Renal pelvis (tissue), 12 donors: ENCODE results near the gene ACVR2A. TPM values are rescaled to one million over a fixed set of nuclear protein-coding genes. Genes with fewer than 3 reads are reported as not detected.

Experiments used
- DNase-seq: peaks from one replicate; pipeline ENCODE4 v3.0.0-alpha.2; 2013
- long read RNA-seq, 16 experiments: transcript quantifications; one replicate each; lab custom pipeline, GENCODE V29; 2026
- polyA plus RNA-seq, 3 donors: library from polyadenylated mRNA; unstranded; fragments of 120-200 nt; gene quantifications; one replicate each; pipeline ENCODE4 v1.2.1, GENCODE V29; 2013; ENCODE audit not compliant: insufficient read length in 3 of 3

Gene ACVR2A
- polyA plus RNA-seq, result 10 to 100 TPM; 22.0 to 27.3 (median 25.0) TPM
- long read RNA-seq, donor 1, full-length matches to known transcripts, result 11 of 16 reads
- long read RNA-seq, donor 1, partial matches to known transcripts, result 5 of 16 reads
- long read RNA-seq, donor 1, other reads (novel, unspliced or antisense), result 0 of 16 reads
- long read RNA-seq, donor 2, full-length matches to known transcripts, result 17 of 22 reads
- long read RNA-seq, donor 2, partial matches to known transcripts, result 5 of 22 reads
- long read RNA-seq, donor 2, other reads (novel, unspliced or antisense), result 0 of 22 reads
- long read RNA-seq, donor 3, full-length matches to known transcripts, result 11 of 11 reads
- long read RNA-seq, donor 3, partial matches to known transcripts, result 0 of 11 reads
- long read RNA-seq, donor 3, other reads (novel, unspliced or antisense), result 0 of 11 reads
- long read RNA-seq, donor 4, full-length matches to known transcripts, result 5 of 5 reads
- long read RNA-seq, donor 4, partial matches to known transcripts, result 0 of 5 reads
- long read RNA-seq, donor 4, other reads (novel, unspliced or antisense), result 0 of 5 reads
- long read RNA-seq, donor 5, full-length matches to known transcripts, result 6 of 49 reads
- long read RNA-seq, donor 5, partial matches to known transcripts, result 29 of 49 reads
- long read RNA-seq, donor 5, other reads (novel, unspliced or antisense), result 14 of 49 reads
- long read RNA-seq, donor 6, full-length matches to known transcripts, result 12 of 12 reads
- long read RNA-seq, donor 6, partial matches to known transcripts, result 0 of 12 reads
- long read RNA-seq, donor 6, other reads (novel, unspliced or antisense), result 0 of 12 reads
- long read RNA-seq, donor 7, full-length matches to known transcripts, result 9 of 9 reads
- long read RNA-seq, donor 7, partial matches to known transcripts, result 0 of 9 reads
- long read RNA-seq, donor 7, other reads (novel, unspliced or antisense), result 0 of 9 reads
- long read RNA-seq, donor 8, full-length matches to known transcripts, result 6 of 6 reads
- long read RNA-seq, donor 8, partial matches to known transcripts, result 0 of 6 reads
- long read RNA-seq, donor 8, other reads (novel, unspliced or antisense), result 0 of 6 reads
- long read RNA-seq, donor 9, full-length matches to known transcripts, result 8 of 86 reads
- long read RNA-seq, donor 9, partial matches to known transcripts, result 35 of 86 reads
- long read RNA-seq, donor 9, other reads (novel, unspliced or antisense), result 43 of 86 reads
- long read RNA-seq, donor 10, full-length matches to known transcripts, result 11 of 11 reads
- long read RNA-seq, donor 10, partial matches to known transcripts, result 0 of 11 reads
- long read RNA-seq, donor 10, other reads (novel, unspliced or antisense), result 0 of 11 reads
- long read RNA-seq, donor 11, full-length matches to known transcripts, result 16 of 16 reads
- long read RNA-seq, donor 11, partial matches to known transcripts, result 0 of 16 reads
- long read RNA-seq, donor 11, other reads (novel, unspliced or antisense), result 0 of 16 reads
- long read RNA-seq, donor 12, full-length matches to known transcripts, result 16 of 68 reads
- long read RNA-seq, donor 12, partial matches to known transcripts, result 52 of 68 reads
- long read RNA-seq, donor 12, other reads (novel, unspliced or antisense), result 0 of 68 reads
- long read RNA-seq, donor 13, full-length matches to known transcripts, result 7 of 7 reads
- long read RNA-seq, donor 13, partial matches to known transcripts, result 0 of 7 reads
- long read RNA-seq, donor 13, other reads (novel, unspliced or antisense), result 0 of 7 reads
- long read RNA-seq, donor 14, result 0 reads
- long read RNA-seq, donor 15, full-length matches to known transcripts, result 16 of 135 reads
- long read RNA-seq, donor 15, partial matches to known transcripts, result 67 of 135 reads
- long read RNA-seq, donor 15, other reads (novel, unspliced or antisense), result 52 of 135 reads
- long read RNA-seq, donor 16, full-length matches to known transcripts, result 10 of 16 reads
- long read RNA-seq, donor 16, partial matches to known transcripts, result 6 of 16 reads
- long read RNA-seq, donor 16, other reads (novel, unspliced or antisense), result 0 of 16 reads

DNA sequence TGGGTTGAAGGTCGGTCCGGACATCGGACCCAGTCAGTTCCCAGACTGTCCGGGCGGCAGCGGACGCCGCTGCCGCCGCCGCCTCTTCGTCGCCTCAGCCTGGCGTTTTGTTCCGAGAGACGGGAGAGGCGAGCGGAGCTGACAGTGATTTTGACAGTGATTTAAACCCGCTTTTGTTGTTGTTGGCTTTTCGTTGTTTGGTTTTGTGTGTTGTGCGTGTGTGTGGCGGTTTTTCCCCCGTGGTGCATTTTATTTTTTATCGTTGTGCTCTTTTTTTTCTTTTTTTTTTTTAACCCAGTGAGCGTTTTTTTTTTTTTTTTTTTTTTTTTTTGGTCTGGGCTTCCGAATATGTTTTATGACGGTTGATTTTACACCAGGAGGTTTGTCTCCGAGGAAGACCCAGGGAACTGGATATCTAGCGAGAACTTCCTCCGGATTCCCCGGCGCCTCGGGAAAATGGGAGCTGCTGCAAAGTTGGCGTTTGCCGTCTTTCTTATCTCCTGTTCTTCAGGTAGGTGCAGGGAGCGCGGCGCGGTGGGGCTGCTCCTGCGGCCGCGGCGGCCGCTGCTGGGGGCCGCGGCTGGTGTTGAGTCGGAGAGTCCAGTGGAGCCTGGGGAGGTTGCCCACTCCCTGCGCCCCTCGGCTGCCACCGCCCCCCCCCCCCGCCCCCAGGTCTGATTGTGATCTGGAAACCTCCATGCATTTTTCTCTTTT lies at the start of gene ACVR2A:
TSS of gene ACVR2A (plus strand) at position 333 of the 714 bp plus-strand sequence. CDS start at position 457, 124 bp downstream.
- DNase-seq, result peak; percentile 65

DNA sequence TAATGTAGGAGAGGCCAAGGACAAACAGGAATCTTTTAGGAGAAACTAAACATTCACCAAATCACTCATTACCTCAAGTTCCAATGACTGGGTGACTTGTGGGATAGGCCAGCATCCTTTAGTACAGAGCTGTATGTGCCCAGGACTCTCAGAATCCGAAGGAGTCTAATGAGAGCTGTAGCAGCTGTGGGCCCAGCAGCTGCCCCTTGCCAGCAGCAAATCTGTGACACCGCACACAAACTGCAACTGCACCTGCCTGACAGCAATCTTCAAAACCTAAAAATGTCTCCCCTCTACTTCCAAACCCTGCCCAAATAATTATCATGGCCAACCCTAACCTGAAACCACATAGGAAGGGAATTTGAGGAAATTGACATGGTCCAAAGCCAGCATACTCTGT lies 44.5 kb upstream of the ACVR2A start:
- no peak for DNase-seq

DNA sequence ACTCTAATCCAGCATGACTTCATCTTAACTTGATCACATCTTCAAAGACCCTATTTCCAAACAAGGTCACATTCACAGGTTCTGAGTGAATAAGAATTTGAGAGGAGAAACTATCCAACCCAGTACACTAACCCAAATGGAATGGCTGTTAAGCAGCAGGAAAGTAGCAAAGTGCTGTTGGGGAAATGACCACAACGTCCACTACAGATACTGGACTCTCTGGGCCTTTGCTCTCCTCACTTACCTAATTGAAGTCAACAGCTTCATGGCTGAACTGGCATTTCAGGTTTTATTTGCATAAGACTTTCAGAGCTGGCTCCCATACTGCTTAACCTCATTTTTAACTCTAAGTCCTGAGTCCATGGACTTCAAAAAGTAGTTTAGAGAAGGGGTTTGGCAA lies 38.0 kb upstream of the ACVR2A start:
- DNase-seq, result no peak

DNA sequence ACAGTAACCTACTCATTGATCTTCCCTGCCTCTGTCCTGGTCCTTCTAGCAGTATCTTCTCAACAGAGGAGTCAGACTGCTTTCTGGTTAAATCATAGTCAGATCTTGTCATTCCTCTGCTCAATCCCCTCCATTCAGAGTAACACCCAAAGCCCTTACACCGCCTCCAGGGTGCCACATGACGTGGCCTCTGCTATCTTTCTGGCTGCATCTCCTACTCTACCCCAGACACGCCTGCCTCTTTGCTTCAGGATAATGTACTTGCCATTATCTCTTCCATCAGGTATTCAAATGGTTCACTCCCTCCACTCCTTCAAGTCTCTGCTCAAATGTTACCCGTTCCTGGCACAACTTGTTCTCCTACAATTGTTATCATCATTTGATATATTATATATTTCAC lies 36.3 kb upstream of the ACVR2A start:
- no peak for DNase-seq

DNA sequence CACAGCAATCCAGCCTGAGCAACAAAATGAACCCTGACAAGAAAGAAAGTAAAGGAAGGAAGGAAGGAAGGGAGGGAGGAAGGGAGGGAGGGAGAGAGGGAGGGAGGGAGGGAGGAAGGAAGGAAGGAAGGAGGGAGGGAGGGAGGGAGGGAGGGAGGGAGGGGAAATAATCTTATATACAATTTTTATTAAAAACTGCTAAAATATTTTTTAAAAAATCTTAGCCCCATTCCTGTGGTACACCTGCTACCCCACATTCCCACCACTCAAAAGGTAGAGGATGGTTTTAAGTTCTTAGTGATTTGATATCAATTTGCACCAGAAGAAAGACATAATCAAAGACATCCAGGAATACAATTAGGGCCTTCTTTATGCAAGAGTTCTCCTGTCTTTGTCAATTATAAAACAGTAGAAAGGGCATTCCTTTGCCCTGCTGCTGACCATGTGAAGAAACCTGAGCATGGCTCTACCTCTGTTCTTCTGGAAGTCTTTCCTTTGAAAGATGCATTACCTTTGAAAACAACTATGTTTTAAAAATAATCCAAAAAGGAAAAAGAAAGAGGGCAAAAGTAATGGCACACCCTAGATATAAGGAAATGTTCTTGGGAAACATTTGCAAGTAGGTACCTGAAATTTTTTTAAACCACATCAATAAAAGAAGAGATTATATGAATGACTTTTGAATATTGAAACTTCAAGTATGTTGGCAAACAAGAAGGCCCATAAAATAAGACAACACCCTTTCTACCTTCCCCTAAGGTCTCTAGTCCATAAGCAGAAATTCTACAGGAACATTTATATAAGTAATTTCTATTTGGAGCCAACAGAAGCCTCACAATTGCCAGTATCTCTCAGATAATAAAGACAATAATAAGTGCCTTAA lies 33.7 kb upstream of the ACVR2A start:
- DNase-seq, result no peak

DNA sequence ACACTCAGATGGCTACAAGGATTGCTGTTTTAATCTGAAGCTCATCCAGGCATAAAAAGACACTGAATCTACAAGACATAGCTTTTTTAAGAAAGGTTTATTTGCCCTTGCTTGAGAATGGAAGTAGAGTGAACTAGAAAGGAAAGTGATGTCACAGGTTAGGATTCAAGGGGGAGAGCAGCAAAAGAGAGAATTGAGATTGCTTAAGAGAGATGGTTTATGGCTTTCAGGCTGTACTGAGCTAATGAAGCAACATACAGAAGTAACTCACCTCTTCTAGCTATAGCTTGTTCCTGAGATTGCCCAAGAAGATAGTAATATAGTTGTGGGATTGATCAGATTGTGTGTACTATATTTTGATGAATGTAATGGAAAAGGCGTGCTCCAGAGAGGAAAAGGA lies 26.1 kb upstream of the ACVR2A start:
- DNase-seq, result no peak

DNA sequence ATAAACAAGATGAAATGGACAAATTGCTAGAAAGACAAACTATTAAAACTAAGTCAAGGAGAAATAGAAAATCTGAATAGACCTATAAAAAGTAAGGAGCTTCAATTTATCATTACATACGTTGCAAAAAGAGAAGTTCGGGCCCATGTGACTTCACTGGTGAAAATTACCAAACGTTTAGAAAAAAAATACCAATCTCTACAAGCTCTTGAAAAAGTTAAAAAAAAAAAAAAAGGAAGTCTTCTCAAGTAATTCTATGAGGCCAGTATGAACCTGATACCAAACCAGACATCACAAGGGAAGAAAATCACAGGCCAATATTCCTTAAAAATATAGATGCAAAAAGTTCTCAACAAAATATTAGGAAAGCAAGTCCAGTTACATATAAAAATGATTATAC lies 20.2 kb upstream of the ACVR2A start:
- DNase-seq, result no peak

DNA sequence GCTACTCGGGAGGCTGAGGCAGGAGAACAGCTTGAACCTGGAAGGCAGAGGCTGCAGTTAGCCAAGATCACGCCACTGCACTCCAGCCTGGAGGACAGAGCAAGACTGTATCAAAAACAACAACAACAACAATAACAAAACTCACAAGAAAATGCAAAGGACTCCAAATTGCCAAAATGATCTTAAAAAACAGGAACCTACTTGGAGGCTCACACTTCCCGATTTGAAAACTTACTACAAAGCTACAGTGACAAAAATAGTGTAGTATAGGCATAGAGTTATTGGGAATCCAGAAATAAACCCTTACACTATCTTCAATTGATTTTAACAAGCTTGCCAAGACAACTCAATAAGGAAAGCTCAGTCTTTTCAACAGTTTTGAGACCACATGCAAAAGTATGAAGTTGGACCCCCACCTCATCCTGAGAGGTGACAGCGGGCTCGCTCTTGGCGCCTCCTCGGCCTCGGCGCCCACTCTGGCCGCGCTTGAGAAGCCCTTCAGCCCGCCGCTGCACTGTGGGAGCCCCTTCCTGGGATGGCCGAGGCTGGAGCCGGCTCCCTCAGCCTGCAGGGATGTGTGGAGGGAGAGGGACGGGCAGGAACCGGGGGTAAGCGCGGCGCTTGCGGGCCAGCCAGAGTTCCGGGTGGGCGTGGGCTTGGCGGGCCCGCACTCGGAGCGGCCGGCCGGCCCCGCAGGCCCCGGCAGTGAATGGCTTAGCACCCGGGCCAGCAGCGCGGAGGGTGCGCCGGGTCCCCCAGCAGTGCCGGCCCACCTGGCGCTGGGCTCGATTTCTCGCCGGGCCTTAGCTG lies 18.3 kb upstream of the ACVR2A start:
- no peak for DNase-seq

DNA sequence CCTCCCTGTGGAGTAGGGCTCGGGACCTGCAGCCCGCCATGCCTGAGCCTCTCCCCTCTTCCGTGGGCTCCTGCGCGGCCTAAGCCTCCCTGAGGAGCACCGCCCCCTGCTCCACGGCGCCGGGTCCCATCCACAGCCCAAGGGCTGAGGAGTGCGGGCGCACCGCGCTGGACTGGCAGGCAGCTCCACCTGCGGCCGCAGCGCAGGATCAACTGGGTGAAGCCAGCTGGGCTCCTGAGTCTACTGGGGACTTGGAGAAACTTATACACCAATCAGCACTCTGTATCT lies 17.8 kb upstream of the ACVR2A start:
- no peak for DNase-seq

DNA sequence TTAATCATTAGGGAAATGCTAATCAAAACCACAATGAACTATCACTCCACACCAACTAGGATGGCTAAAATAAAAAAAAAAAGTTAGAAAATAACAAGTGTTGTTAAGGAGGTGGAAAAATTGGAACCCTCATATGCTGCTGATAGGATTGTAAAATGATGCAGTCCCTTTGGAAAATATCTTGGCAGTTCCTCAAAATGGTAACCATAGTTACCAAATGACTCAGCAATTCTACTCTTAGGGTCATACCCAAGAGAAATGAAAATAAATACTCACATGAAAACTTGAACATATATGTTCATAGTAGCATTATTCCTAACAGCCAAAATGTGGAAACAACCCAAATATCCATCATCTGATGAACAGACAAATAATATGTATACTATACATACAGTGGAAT lies 15.7 kb upstream of the ACVR2A start:
- DNase-seq, result no peak

DNA sequence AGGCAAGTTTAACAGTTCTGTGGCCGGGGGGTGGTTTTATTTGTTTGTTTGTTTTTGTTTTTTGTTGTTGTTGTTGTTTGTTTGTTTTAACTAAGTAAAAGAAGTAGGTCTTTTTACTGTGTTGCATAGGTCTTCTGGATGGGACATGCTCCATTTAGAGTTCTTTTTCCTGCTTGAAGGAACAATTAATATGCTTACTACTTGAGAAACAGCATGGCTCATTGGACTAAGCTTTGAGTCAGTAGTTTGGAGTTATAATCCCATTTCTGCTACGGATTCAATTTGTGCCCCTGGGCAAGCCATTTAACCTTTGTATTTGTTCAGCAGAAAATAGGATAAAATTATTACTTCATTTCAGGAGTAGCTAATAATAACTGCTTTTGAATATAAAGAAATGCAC lies 8.7 kb upstream of the ACVR2A start:
- DNase-seq, result no peak

DNA sequence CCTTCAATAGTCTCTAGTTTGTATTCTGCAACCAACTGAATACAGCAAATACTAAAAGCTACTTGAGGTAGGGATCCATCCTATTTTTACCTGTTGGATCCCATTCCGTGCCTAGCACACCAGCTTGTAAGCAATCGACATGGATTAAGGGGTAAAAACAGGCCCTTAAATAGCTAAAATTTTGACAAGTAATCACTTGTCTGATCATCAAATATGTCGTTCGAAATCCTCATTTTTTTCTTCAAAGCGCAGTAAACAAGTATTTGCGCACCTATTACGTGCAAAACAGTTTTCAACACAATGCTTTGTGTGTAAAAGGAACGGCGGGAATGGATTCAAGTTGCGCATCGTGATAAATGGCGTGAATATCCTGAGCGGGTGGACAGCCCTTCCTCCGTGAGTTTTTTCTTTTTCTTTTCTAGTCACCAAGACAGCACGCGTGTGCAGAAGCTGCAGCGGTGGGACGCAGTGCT lies 1.4 kb upstream of the ACVR2A start:
- no peak for DNase-seq

DNA sequence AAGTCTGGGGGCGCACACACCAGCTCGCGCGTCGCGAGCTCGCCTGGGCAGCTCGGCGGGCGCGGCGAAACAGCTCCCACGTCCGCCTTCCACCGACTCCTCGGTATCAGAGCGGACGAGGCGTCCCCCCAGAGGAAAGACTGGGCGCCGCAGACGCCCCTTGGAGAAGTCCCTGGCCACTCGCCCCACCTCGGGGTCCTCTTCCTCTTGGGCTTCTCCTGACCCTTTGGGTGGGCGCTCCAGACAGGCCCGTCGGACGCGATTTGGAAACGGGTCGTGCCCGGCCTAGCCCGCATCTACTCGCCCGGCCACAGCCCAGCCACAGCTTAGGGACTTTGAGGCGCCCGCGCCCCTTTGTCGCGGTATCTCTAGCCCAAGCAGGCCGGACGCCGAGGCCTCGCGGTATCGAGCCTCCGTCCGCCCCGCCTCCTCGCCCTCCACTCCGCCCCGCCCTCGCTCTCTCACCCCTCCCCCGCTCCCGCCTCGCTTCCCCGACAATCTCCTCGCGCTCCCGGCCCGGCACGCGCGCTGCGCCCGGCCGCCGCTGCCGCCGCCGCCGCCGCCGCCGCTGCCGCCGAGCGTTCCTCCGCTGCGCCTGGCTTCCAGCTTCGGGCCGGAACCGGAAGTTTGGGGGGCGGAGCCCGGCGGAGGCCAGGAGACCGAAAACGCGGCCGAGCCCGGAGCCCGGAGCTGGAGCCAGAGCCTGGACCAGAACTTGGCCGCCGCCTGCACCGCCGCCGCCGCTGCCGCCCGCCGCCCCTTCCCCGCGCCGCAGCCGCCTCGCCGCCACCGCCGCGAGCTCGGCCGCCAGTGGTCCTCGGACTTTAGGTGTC lies 749 bp upstream of the ACVR2A start:
- DNase-seq, result peak; percentile 91

DNA sequence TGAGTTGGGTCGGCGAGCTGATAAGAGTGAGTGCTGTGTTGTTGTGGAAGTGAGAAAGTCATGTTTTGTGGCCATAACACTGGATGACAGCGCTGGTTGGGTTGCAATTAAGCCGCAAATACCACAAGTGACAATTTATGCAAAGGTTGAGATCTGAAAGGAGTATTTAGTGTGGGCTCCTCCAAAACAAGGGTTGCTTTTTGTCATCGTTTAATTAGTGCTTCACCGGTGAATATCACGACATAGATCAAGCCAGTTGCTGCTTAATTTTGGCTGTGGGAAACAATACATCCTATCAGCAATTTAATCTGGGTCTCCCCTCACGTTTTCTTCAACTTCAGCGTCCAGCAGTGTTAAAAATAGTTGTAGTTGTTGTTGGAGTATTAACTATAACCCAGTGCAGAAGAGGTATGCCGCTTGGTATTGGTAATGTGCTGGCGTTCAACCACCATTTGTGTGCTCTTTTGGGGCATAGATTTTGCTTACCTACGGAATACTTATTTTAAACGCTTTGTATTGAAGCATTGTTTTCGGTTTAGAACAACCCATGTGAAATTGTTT lies 662 bp downstream of the ACVR2A start:
- DNase-seq, result no peak

DNA sequence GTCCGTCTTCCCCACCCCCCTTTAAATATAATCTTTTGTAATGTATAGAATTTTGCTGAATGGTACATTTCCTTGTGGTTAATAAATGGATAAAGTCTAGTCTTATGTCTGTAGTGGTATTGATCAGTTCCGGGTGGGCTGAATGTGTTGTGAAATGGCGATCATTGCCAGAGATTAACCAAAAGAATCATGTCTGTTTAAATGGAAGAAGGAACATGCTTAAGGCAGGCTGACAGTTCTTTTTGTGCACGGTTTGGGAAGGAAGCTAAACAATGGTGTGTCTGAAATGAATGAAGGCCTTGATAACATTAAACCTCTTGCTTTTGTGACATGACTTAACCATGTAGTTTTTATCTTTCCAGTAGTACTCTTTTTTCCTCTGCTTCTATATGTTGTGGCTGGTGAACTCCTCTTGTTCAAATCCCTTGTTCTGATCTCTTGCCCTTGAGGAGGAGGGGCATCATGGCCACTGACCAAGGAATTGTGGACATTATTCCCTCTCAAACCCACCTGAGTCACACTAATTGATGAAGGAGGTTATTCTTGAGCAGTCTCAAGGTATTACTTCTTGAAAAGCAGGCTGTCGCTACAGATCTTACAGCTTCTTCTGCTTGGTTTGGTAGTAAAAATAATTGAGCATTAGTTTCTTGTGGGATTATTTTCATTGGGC lies 1.7 kb downstream of the ACVR2A start:
- DNase-seq, result no peak
